Measurements from ENCODE around the gene FOXO3. TPM values are rescaled to one million over a fixed set of nuclear protein-coding genes. Genes with fewer than 3 reads are reported as not detected.

The FOXO3 gene
- total and polyA plus RNA-seq, 9 donors, result 33.4 to 94.8 (median 70.0) TPM

GRCh38 chr6:108589244-108589791 lies 28.6 kb downstream of the FOXO3 start:
- H3K36me3 ChIP-seq, result no peaks in the 10 kb centered on the region
- no peaks in the 10 kb centered on the region for H3K9me3 ChIP-seq
- no peak overlapping the region for H3K4me3 ChIP-seq
- H3K27me3 ChIP-seq, result no peaks in the 10 kb centered on the region
- H3K4me1 ChIP-seq (ENCODE audit: insufficient read depth), result peaks cover 53% of the 10 kb centered on the region
- TF ChIP-seq CTCF (IDR thresholded peaks at IDR 0.05), result no peak
- TF ChIP-seq POLR2A (IDR thresholded peaks at IDR 0.05), result peak; percentile 38
- TF ChIP-seq EP300 (IDR thresholded peaks at IDR 0.05), result peak; percentile 94
- H3K27ac ChIP-seq, result peak overlapping the region in 1 of 2 donors; percentile 24
- WGBS, 3 donors, result 4 to 5% (median 5%) methylated on average over 6 of the region's 6 CpGs
- peak in 4 of 5 donors; percentile 51 to 79 (median 68) for DNase-seq
- intact Hi-C loops (cut with DNase I), result loop anchor here in 1 of 4 donors (10.0 kb wide), 1 partner anchor 65 kb away; no protein-coding TSS in a partner anchor

- WGBS, 3 donors, result 20 to 29% (median 22%) methylated on average over 8 of the region's 8 CpGs
- intact Hi-C loops (cut with DNase I), result loop anchor here in 1 of 4 donors (5.0 kb wide), 1 partner anchor 66 kb away; no protein-coding TSS in a partner anchor
- Histone ChIP-seq H3K4me3 (peak overlapping the region; percentile 8), H3K9me3 (no peaks in the 10 kb centered on the region), H3K4me1 (ENCODE audit: insufficient read depth) (peaks cover 48% of the 10 kb centered on the region), H3K36me3 (no peaks in the 10 kb centered on the region), H3K27me3 (no peaks in the 10 kb centered on the region), H3K27ac (peak overlapping the region; percentile 7 to 31)
- TF ChIP-seq POLR2A (IDR thresholded peaks at IDR 0.05) (no peak), EP300 (IDR thresholded peaks at IDR 0.05) (no peak), CTCF (IDR thresholded peaks at IDR 0.05) (no peak)
- DNase-seq, result no peak
These were observed 30.5 kb downstream of the FOXO3 start for GRCh38 chr6:108591040-108591816.

GRCh38 chr6:108592371-108593337 lies 31.9 kb downstream of the FOXO3 start:
- Histone ChIP-seq H3K27me3 (no peaks in the 10 kb centered on the region), H3K9me3 (no peaks in the 10 kb centered on the region), H3K27ac (peak overlapping the region; percentile 22 to 32), H3K36me3 (no peaks in the 10 kb centered on the region), H3K4me3 (peak overlapping the region; percentile 13), H3K4me1 (ENCODE audit: insufficient read depth) (peaks cover 42% of the 10 kb centered on the region)
- intact Hi-C loops (cut with DNase I), result loop anchor here in 1 of 4 donors (5.0 kb wide), 1 partner anchor 65 kb away; no protein-coding TSS in a partner anchor
- WGBS, 3 donors, result 28 to 30% (median 30%) methylated on average over 10 of the region's 10 CpGs
- DNase-seq, result peak in 1 of 5 donors; percentile 54
- TF ChIP-seq EP300 (IDR thresholded peaks at IDR 0.05) (peak; percentile 43), CTCF (IDR thresholded peaks at IDR 0.05) (no peak), POLR2A (IDR thresholded peaks at IDR 0.05) (no peak)

GRCh38 chr6:108594151-108594550 lies 33.4 kb downstream of the FOXO3 start:
- no peak overlapping the region for H3K4me3 ChIP-seq
- no peaks in the 10 kb centered on the region for H3K36me3 ChIP-seq
- no peaks in the 10 kb centered on the region for H3K27me3 ChIP-seq
- no peak for DNase-seq
- H3K27ac ChIP-seq, result peak overlapping the region in 1 of 2 donors; percentile 46
- H3K9me3 ChIP-seq, result no peaks in the 10 kb centered on the region
- TF ChIP-seq EP300 (IDR thresholded peaks at IDR 0.05) (no peak), CTCF (IDR thresholded peaks at IDR 0.05) (no peak), POLR2A (IDR thresholded peaks at IDR 0.05) (no peak)
- intact Hi-C loops (cut with DNase I), result loop anchor here in 1 of 4 donors (5.0 kb wide), 1 partner anchor 63 kb away; no protein-coding TSS in a partner anchor
- peaks cover 41% of the 10 kb centered on the region for H3K4me1 ChIP-seq (ENCODE audit: insufficient read depth)
- WGBS, 3 donors, result 11 to 35% (median 22%) methylated on average over 1 of the region's 1 CpG
